ENCODE measurements around the gene TCF12.

TCF12 gene

GRCh38 chr15:56918046-56918938 is at the start of gene TCF12:
TCF12 (plus strand) TSS chr15:56918644; CDS start chr15:56919914, 1,270 bp downstream.
- DNase-seq (ENCODE audit: insufficient read length, low spot score) (peak; percentile 72), FAIRE-seq (no peak)

- DNase-seq (ENCODE audit: insufficient read length, low spot score) (no peak), FAIRE-seq (no peak)
Measured at GRCh38 chr15:56869573-56869972, 48.9 kb upstream of the TCF12 start.

GRCh38 chr15:56871185-56871584 is 47.3 kb upstream of the TCF12 start:
- DNase-seq (ENCODE audit: insufficient read length, low spot score) (peak; percentile 45), FAIRE-seq (no peak)

- FAIRE-seq (no peak), DNase-seq (ENCODE audit: insufficient read length, low spot score) (no peak)
Measured at GRCh38 chr15:56871867-56872266, 46.6 kb upstream of the TCF12 start.

- DNase-seq (ENCODE audit: insufficient read length, low spot score) = no peak
- FAIRE-seq = no peak
Measured at GRCh38 chr15:56877255-56877970, 41.0 kb upstream of the TCF12 start.

DNA sequence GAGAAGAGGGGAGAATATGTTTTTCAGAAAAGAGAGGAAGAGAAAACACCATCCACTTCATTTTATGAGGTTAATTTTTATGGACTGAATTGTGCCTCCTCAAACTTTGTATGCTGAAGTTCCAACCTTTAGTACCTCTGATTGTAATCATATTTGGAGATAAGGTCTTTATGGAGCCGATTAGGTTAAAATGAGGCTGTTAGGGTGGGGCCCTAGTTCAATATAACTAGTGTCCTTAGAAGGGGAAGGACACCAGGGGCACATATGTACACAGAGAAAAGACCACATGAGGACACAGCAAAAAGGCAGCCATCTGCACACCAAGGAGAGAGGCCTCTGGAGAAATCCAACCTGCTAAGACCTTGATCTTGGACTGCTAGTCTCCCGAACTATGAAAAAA is 38.9 kb upstream of the TCF12 start:
- no peak for DNase-seq (ENCODE audit: insufficient read length, low spot score)

DNA sequence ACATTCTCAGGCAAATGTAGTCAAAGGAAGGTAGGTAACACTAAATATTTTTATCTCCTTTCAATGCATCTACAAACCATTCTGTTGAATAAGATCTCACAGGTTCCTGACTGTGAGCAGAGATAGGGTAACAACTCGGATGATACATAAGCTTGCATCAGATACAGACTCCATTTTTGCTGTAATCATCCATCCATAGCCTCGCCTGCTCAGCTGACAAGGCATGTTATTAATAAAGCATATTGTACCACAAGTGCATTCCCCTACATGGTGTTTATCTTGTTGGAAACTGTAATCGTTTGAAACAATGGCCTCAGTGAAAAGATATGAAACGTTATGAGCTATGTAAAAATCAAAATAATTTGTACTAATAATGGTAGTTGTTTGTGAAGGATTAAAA is 35.4 kb upstream of the TCF12 start:
- no peak for FAIRE-seq
- no peak for DNase-seq (ENCODE audit: insufficient read length, low spot score)

More for the DNA sequence above, 38.9 kb upstream of the TCF12 start:
- FAIRE-seq = no peak

GRCh38 chr15:56886363-56886931 is 32.0 kb upstream of the TCF12 start:
- FAIRE-seq (no peak), DNase-seq (ENCODE audit: insufficient read length, low spot score) (no peak)

GRCh38 chr15:56886932-56887781 is 31.3 kb upstream of the TCF12 start:
- FAIRE-seq (peak; percentile 89), DNase-seq (ENCODE audit: insufficient read length, low spot score) (peak; percentile 82)

GRCh38 chr15:56887782-56888438 is 30.5 kb upstream of the TCF12 start:
- FAIRE-seq (no peak), DNase-seq (ENCODE audit: insufficient read length, low spot score) (no peak)

DNA sequence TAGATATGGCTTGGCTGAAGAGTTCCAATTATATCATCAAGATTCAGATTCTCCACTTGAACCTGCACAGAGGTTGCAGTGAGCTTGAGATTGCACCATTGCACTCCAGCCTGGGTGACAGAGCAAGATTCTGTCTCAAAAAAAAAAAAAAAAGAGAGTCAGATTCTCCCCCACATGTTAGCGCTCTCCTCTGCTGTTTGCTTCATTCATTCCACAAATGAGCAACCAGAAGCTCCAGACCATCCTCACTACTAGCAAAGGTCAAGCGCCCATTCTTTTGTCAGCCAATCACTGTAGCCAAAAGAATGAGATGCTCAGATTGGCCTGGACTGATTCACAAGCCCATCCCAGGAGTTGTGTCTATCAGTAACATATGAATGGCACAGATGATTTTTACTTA is 28.4 kb upstream of the TCF12 start:
- no peak for FAIRE-seq
- DNase-seq (ENCODE audit: insufficient read length, low spot score) = no peak

DNA sequence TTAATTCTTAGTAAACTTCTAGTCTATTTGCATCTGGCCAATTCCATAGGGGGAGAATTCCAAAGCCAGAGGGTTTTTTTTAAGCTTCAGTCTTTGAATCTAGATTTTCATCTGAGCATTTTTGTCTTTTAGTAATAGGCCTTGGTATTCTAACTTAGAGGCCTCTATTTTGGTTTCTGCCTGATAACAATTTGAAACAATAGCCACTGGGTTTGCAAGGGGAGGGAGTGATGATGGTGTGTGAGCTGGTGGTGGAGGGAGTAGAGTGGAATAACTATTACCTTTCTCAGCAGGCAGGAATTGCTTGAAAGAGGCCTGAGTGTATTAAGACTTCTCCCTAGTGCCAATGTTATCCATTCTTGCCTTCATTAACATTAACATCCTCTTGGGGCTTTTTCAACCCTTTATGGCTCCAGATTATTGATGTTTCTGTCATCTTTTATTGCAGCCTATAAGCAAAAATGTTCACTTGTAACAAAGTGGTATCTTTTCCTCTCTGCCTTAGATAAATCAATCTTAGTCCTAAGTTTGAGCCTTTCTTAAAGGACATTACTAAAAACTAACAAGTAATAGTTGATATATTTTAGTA is 26.5 kb upstream of the TCF12 start:
- FAIRE-seq (no peak), DNase-seq (ENCODE audit: insufficient read length, low spot score) (no peak)

GRCh38 chr15:56892659-56893363 is 25.6 kb upstream of the TCF12 start:
- DNase-seq (ENCODE audit: insufficient read length, low spot score) = no peak

DNA sequence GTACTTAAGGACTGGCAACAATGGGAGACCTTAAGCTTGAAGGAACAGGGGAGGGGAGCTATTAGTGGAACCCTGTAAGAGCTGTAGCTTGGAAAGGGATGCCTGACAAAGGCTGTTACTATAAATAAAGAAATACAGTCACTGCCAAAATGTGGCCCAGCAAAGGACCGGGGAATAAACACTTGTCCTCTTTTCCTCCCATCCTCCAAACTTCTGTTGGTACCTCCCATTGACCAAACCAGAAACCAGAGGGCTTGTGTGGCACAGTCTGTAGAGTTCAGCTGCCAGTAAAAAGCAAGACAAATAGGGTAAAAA is 25.1 kb upstream of the TCF12 start:
- FAIRE-seq = no peak
- no peak for DNase-seq (ENCODE audit: insufficient read length, low spot score)

More at GRCh38 chr15:56892659-56893363, 25.6 kb upstream of the TCF12 start:
- FAIRE-seq = no peak

DNA sequence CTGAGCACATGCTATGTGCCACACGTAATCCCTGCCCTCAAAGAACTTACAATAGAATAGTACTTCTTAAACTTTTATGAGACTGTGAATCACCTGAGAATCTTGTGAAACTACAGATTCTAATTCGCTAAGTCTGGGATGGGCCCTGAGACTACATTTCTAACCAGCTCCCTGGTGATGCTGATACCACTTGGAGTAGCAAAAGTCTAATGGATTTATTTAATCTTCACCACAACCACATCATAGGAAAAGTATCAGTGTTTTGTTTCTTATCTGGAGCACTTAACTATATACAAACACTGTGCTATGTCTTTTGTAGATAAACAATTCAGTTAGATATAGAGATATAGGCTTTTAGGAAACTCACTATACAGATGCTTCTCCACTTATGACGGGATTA is 23.8 kb upstream of the TCF12 start:
- DNase-seq (ENCODE audit: insufficient read length, low spot score) = no peak
- no peak for FAIRE-seq

DNA sequence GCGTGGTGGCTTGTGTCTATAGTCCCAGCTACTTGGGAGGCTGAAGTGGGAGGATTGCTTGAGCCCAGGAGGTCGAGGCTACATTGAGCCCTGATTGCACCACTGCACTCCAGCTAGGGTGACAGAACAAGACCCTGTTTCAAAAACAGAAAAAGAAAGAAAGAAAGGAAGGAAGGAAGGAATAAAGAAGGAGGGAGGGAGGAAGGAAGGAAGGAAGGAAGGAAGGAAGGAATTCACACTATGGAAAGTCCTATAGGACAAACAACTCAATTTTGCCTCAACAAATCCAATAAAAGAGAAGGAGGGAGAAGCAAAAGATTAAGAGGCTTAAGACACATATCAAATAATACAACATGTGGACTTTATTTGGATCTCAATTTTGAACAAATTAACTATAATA is 16.5 kb upstream of the TCF12 start:
- FAIRE-seq (no peak), DNase-seq (ENCODE audit: insufficient read length, low spot score) (no peak)

GRCh38 chr15:56906766-56907165 is 11.7 kb upstream of the TCF12 start:
- FAIRE-seq = no peak
- no peak for DNase-seq (ENCODE audit: insufficient read length, low spot score)

DNA sequence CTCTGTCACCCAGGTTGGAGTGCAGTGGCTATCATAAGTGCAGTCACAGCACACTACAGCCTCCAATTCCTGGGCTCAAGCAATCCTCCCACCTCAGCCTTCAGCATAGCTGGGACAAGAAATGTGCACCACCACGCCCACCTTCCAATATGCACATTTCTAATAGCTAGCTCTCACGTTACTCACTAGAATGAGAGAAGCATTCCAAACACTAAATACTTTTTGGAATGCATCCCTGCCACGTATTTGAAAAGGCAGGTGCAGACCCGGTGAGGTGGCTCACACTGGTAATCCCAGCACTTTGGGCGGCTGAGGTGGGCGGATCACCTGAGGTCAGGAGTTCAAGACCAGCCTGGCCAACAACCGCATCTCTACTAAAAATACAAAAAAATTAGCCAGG is 7.6 kb upstream of the TCF12 start:
- FAIRE-seq (no peak), DNase-seq (ENCODE audit: insufficient read length, low spot score) (no peak)

DNA sequence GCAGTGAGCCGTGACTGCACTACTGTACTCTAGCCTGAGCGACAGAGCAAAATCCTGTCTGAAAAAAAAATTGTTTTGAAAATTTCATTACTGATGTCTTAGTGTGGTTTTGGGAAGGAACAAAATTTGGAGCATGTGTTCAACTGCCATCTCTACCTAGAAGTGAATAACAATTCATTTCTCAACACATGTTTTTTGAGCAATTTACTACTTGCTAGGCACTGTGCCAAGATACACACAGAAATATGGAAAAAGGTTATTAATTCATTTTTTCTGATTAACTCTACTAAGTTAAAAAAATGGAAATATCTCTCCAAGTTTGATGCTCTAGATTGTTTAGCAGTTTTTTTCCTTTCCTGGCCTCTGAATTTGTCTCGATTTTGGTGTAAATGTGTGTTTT is 5.2 kb upstream of the TCF12 start:
- FAIRE-seq = no peak
- no peak for DNase-seq (ENCODE audit: insufficient read length, low spot score)

All from HTR-8/SVneo (cell line).